ENCODE data around the gene NEK4. TPM values are rescaled to one million over a fixed set of nuclear protein-coding genes. Genes with fewer than 3 reads are reported as not detected.
A peak's percentile ranks its signal among the peaks of the same experiment; 100 is the strongest.

NEK4 gene
- total and polyA plus RNA-seq, 2 of the 13 experiments (the other 11 are each of a cell fraction or from before 2014, with no cell fraction given), result 16.5 to 38.0 TPM

GRCh38 chr3:52715714-52716305 is 54.9 kb downstream of the NEK4 start:
- DNase-seq (ENCODE audit: low spot score) (no peak), ATAC-seq (no peak), FAIRE-seq (no peak)
- Histone ChIP-seq H3K27me3 (ENCODE audit: control insufficient read depth in 1 of 2, insufficient read depth in 2 of 2, low read length in 2 of 2) (no peaks in the 10 kb centered on the region), H2AFZ (ENCODE audit: low read length) (no peak overlapping the region), H4K20me1 (ENCODE audit: insufficient read depth, low read length) (no peaks in the 10 kb centered on the region), H3K36me3 (replicated peaks in 1 of 2; ENCODE audit: control insufficient read depth in 1 of 2, insufficient read depth in 2 of 2, low read length in 2 of 2) (peaks cover 1 to 5% of the 10 kb centered on the region in 2 experiments; a peak in 1 of 5 replicates), H3K4me2 (ENCODE audit: low read depth, low read length) (no peak overlapping the region), H3K79me2 (ENCODE audit: insufficient read depth, low read length) (no peaks in the 10 kb centered on the region), H3K9ac (ENCODE audit: insufficient read depth, low read depth, low read length) (no peak overlapping the region), H3K27ac (ENCODE audit: extremely low read length, insufficient read depth, low read length) (no peak overlapping the region), H3K4me1 (ENCODE audit: insufficient read depth, low read length) (peaks cover 36% of the 10 kb centered on the region), H3K9me3 (ENCODE audit: low read length) (no peaks in the 10 kb centered on the region), H3K4me3 (replicated peaks in 1 of 3; ENCODE audit: insufficient read depth in 1 of 3, low read depth in 2 of 3, low read length in 3 of 3) (no peak overlapping the region)
- BruUV-seq (replicated peaks), result no TSS peak
- TF ChIP-seq MAFG (CRISPR knock-in tag; IDR thresholded peaks at IDR 0.05), result no peak
- 94% methylated on average over 10 of the region's 11 CpGs for WGBS (ENCODE audit: low lambda C conversion rate)
- ChIA-PET POLR2A (interaction anchor here (1.4 kb wide), 1 partner anchor 11 kb away, joined by 4 read pairs; no protein-coding TSS in a partner anchor), CTCF (ENCODE audit: low intra/inter-chr PET ratio, low total read pairs) (no interaction called here)
- intact Hi-C loops (cut with micrococcal nuclease; ENCODE audit: unreplicated experiment) (no loop called here), in situ Hi-C loops (cut with HindIII; ENCODE audit: extremely low pct_ligation_motif_present, low pct_unique_long_range_greater_than_20kb) (no loop called here)

- Histone ChIP-seq H3K9me3 (ENCODE audit: low read length) (no peaks in the 10 kb centered on the region), H3K4me1 (ENCODE audit: insufficient read depth, low read length) (peaks cover 36% of the 10 kb centered on the region), H2AFZ (ENCODE audit: low read length) (no peak overlapping the region), H3K9ac (ENCODE audit: insufficient read depth, low read depth, low read length) (no peak overlapping the region), H3K27me3 (ENCODE audit: control insufficient read depth in 1 of 2, insufficient read depth in 2 of 2, low read length in 2 of 2) (no peaks in the 10 kb centered on the region), H3K79me2 (ENCODE audit: insufficient read depth, low read length) (no peaks in the 10 kb centered on the region), H3K36me3 (replicated peaks in 1 of 2; ENCODE audit: control insufficient read depth in 1 of 2, insufficient read depth in 2 of 2, low read length in 2 of 2) (peaks cover 1 to 3% of the 10 kb centered on the region in 2 experiments; a peak in 1 of 5 replicates), H3K4me2 (ENCODE audit: low read depth, low read length) (no peak overlapping the region), H3K4me3 (replicated peaks in 1 of 3; ENCODE audit: insufficient read depth in 1 of 3, low read depth in 2 of 3, low read length in 3 of 3) (no peak overlapping the region), H3K27ac (ENCODE audit: extremely low read length, insufficient read depth, low read length) (no peak overlapping the region), H4K20me1 (ENCODE audit: insufficient read depth, low read length) (no peaks in the 10 kb centered on the region)
- in situ Hi-C loops (cut with HindIII; ENCODE audit: extremely low pct_ligation_motif_present, low pct_unique_long_range_greater_than_20kb) (no loop called here), intact Hi-C loops (cut with micrococcal nuclease; ENCODE audit: unreplicated experiment) (no loop called here)
- POLR2A ChIA-PET, result no interaction called here
- 87% methylated on average over 16 of the region's 39 CpGs for WGBS (ENCODE audit: low lambda C conversion rate)
- BruUV-seq (replicated peaks), result no TSS peak
- no peak for DNase-seq (ENCODE audit: low spot score)
- CTCF ChIA-PET (ENCODE audit: low intra/inter-chr PET ratio, low total read pairs), result no interaction called here
- ATAC-seq, result peak; percentile 73
- FAIRE-seq, result no peak
- TF ChIP-seq ZNF253 (CRISPR knock-in tag; IDR thresholded peaks at IDR 0.05; ENCODE audit: borderline replicate concordance) (no peak), DNMT1 (CRISPR knock-in tag; IDR thresholded peaks at IDR 0.05) (no peak), AGO2 (optimal IDR thresholded peaks at IDR 0.05; ENCODE audit: low read depth, low read length) (peak; percentile 67), GATAD2A (CRISPR knock-in tag; IDR thresholded peaks at IDR 0.05) (no peak), HNRNPL (IDR thresholded peaks at IDR 0.05; ENCODE audit: low read depth, low read length) (peak; percentile 97), ZBTB43 (CRISPR knock-in tag; conservative IDR thresholded peaks at IDR 0.05) (no peak), ZSCAN31 (CRISPR knock-in tag; IDR thresholded peaks at IDR 0.05; ENCODE audit: low read depth) (no peak), DMAP1 (CRISPR knock-in tag; IDR thresholded peaks at IDR 0.05) (no peak), ZNF687 (CRISPR knock-in tag; IDR thresholded peaks at IDR 0.05) (peak; percentile 57), FOSL1 (CRISPR knock-in tag; IDR thresholded peaks at IDR 0.05; ENCODE audit: borderline replicate concordance) (no peak)
These were observed 56.1 kb downstream of the NEK4 start for GRCh38 chr3:52714335-52715302.

Measured in HepG2 (cell line).